Smooth muscle cell (in vitro differentiated cells): Measurements from ENCODE around the gene LAGE3. TPM values are rescaled to one million over a fixed set of nuclear protein-coding genes. Genes with fewer than 3 reads are reported as not detected.

Experiments used
- DNase-seq: peaks from one replicate; lab custom pipeline; 2025; ENCODE audit not compliant: unreplicated experiment; lab: John Stamatoyannopoulos, UW
- H2AFZ ChIP-seq: fragments of 200-600 bp; sonication (generic); 2 replicates; pipeline ENCODE4 v1.6.0; 2016; ENCODE audit warnings: antibody characterized with exemption, low read depth, mild to moderate bottlenecking
- H3F3A ChIP-seq: fragments of 200-600 bp; sonication (generic); 2 replicates; pipeline ENCODE4 v1.6.0; 2017; ENCODE audit warnings: antibody characterized with exemption, low read depth
- H3K27ac ChIP-seq: fragments of 200-600 bp; sonication (generic); 2 replicates; pipeline ENCODE4 v1.5.1; 2016; ENCODE audit warnings: low read depth, mild to moderate bottlenecking
- H3K27me3 ChIP-seq: fragments of 200-600 bp; sonication (generic); 2 replicates; pipeline ENCODE4 v1.6.1; 2016; ENCODE audit warnings: low read depth, mild to moderate bottlenecking
- H3K36me3 ChIP-seq: fragments of 200-600 bp; sonication (generic); 2 replicates; pipeline ENCODE4 v1.5.1; 2016; ENCODE audit warnings: low read depth
- H3K4me1 ChIP-seq: fragments of 200-600 bp; sonication (generic); 2 replicates; pipeline ENCODE4 v1.5.1; 2016; ENCODE audit warnings: low read depth
- H3K4me2 ChIP-seq: fragments of 200-600 bp; sonication (generic); 2 replicates; pipeline ENCODE4 v1.6.0; 2016; ENCODE audit warnings: mild to moderate bottlenecking
- H3K4me3 ChIP-seq: fragments of 200-600 bp; sonication (generic); 2 replicates; pipeline ENCODE4 v1.5.1; 2016; ENCODE audit warnings: mild to moderate bottlenecking
- H3K79me2 ChIP-seq: fragments of 200-600 bp; sonication (generic); 2 replicates; pipeline ENCODE4 v1.6.0; 2016; ENCODE audit warnings: low read depth, mild to moderate bottlenecking
- H3K9ac ChIP-seq: fragments of 200-600 bp; sonication (generic); 2 replicates; pipeline ENCODE4 v1.6.0; 2016; ENCODE audit warnings: low read depth
- H3K9me3 ChIP-seq: fragments of 200-600 bp; sonication (generic); replicated peaks from 2 replicates; pipeline ENCODE4 v1.5.1; 2016; ENCODE audit warnings: low read depth
- H4K20me1 ChIP-seq: fragments of 200-600 bp; sonication (generic); 2 replicates; pipeline ENCODE4 v1.6.0; 2016; ENCODE audit warnings: low read depth
- CTCF ChIP-seq: fragments of 200-600 bp; sonication (generic); IDR thresholded peaks from 2 replicates; pipeline ENCODE4 v1.5.1; 2017; ENCODE audit warnings: borderline replicate concordance, mild to moderate bottlenecking, antibody characterized with exemption; ENCODE audit not compliant: insufficient read depth, poor library complexity, severe bottlenecking
- WGBS: methylation state at CpG from one replicate; pipeline ENCODE4 v1.1.7; 2016; ENCODE audit warnings: low lambda C conversion rate; 5-methylcytosine and 5-hydroxymethylcytosine counted together
- polyA plus RNA-seq: library from polyadenylated mRNA; unstranded; fragments of >200 nt; fragmentation: Nextera tagmentation; extraction: Ambion mirVana; gene quantifications from 2 replicates; pipeline ENCODE4 v1.2.1, GENCODE V29; 2016
- total RNA-seq: library from RNA; depleted of rRNA; stranded (reverse); fragments of >200 nt; gene quantifications from 2 replicates; pipeline ENCODE4 v1.2.3, GENCODE V29; 2014

LAGE3 gene
- total and polyA plus RNA-seq, 2 experiments from 2014 or later, result 39.7 to 52.7 TPM

GRCh38 chrX:154488336-154489075 is 9.4 kb upstream of the LAGE3 start:
- Histone ChIP-seq H3K27ac (no peak overlapping the region), H3K9ac (no peak overlapping the region), H3K36me3 (no peaks in the 10 kb centered on the region), H3K9me3 (no peaks in the 10 kb centered on the region), H3K4me3 (no peak overlapping the region), H3K27me3 (no peaks in the 10 kb centered on the region), H3K79me2 (peaks cover 12% of the 10 kb centered on the region), H2AFZ (no peak overlapping the region), H4K20me1 (no peaks in the 10 kb centered on the region), H3F3A (no peaks in the 10 kb centered on the region), H3K4me1 (peaks cover 3% of the 10 kb centered on the region), H3K4me2 (peak overlapping the region; percentile 81)
- TF ChIP-seq CTCF, result no peak
- no peak for DNase-seq
- WGBS, result 91% methylated on average over 20 of the region's 20 CpGs

- Histone ChIP-seq H3F3A (no peaks in the 10 kb centered on the region), H3K36me3 (no peaks in the 10 kb centered on the region), H3K27me3 (no peaks in the 10 kb centered on the region), H3K4me1 (peaks cover 3% of the 10 kb centered on the region), H3K4me2 (peak overlapping the region; percentile 80), H2AFZ (no peak overlapping the region), H3K4me3 (no peak overlapping the region), H3K27ac (peak overlapping the region; percentile 70), H4K20me1 (no peaks in the 10 kb centered on the region), H3K79me2 (peaks cover 12% of the 10 kb centered on the region), H3K9me3 (no peaks in the 10 kb centered on the region), H3K9ac (no peak overlapping the region)
- 93% methylated on average over 28 of the region's 28 CpGs for WGBS
- no peak for TF ChIP-seq CTCF
- no peak for DNase-seq
Observed at GRCh38 chrX:154487518-154488290, 8.6 kb upstream of the LAGE3 start.

- Histone ChIP-seq H2AFZ (no peak within 1 kb of the TSS), H3F3A (no peaks in the 10 kb centered on the region), H3K4me2 (peak within 1 kb of the TSS; percentile 83), H3K27me3 (no peaks in the 10 kb centered on the region), H3K9me3 (no peaks in the 10 kb centered on the region), H4K20me1 (no peaks in the 10 kb centered on the region), H3K36me3 (no peaks in the 10 kb centered on the region), H3K79me2 (peaks cover 12% of the 10 kb centered on the region), H3K4me3 (peak within 1 kb of the TSS; percentile 52), H3K27ac (peak within 1 kb of the TSS; percentile 70), H3K9ac (no peak within 1 kb of the TSS), H3K4me1 (peaks cover 3% of the 10 kb centered on the region)
- WGBS, result 53% methylated on average over 20 of the region's 95 CpGs
- peak; percentile 10 for DNase-seq
- TF ChIP-seq CTCF, result no peak
Observed at GRCh38 chrX:154486396-154487207, 7.5 kb upstream of the LAGE3 start, which contains the start of gene UBL4A. Gene UBL4A (minus strand): TSS chrX:154486615. CDS start chrX:154486584, 31 bp downstream.
